Endodermal cell (in vitro differentiated cells): ENCODE data around the gene PPIP5K1. TPM values are rescaled to one million over a fixed set of nuclear protein-coding genes. Genes with fewer than 3 reads are reported as not detected.

Experiments used
- DNase-seq: peaks from one replicate; pipeline ENCODE4 v3.0.0-alpha.2; 2017
- H3K27ac ChIP-seq: 2 replicates; pipeline ENCODE4 v1.5.1; 2013; ENCODE audit warnings: mild to moderate bottlenecking, low read depth, low read length, moderate library complexity
- H3K27me3 ChIP-seq: 2 replicates; pipeline ENCODE4 v1.6.1; 2013; ENCODE audit warnings: mild to moderate bottlenecking, low read length, moderate library complexity; ENCODE audit not compliant: insufficient read depth, control insufficient read depth, poor library complexity, severe bottlenecking
- H3K36me3 ChIP-seq: 2 replicates; pipeline ENCODE4 v1.7.0; 2013; ENCODE audit warnings: mild to moderate bottlenecking, low read length, moderate library complexity; ENCODE audit not compliant: control insufficient read depth, insufficient read depth
- H3K4me1 ChIP-seq: one replicate; pipeline ENCODE4 v1.7.0; 2013; ENCODE audit warnings: low read length; ENCODE audit not compliant: control insufficient read depth, insufficient read depth
- H3K4me3 ChIP-seq: 2 replicates; pipeline ENCODE4 v1.5.1; 2013; ENCODE audit warnings: mild to moderate bottlenecking, low read length, moderate library complexity
- H3K9ac ChIP-seq: 2 replicates; pipeline ENCODE4 v1.6.1; 2013; ENCODE audit warnings: mild to moderate bottlenecking, low read length, moderate library complexity; ENCODE audit not compliant: poor library complexity, severe bottlenecking; ENCODE audit errors: extremely low read depth
- H3K9me3 ChIP-seq: 2 replicates; pipeline ENCODE4 v1.6.1; 2013; ENCODE audit warnings: mild to moderate bottlenecking, low read length, moderate library complexity; ENCODE audit not compliant: control insufficient read depth
- H3K27ac Mint-ChIP-seq: 2 replicates; pipeline ENCODE4 v1.8.0; 2020; ENCODE audit warnings: mixed read lengths
- H3K27me3 Mint-ChIP-seq: 2 replicates; pipeline ENCODE4 v1.8.0; 2021; ENCODE audit warnings: mild to moderate bottlenecking, mixed read lengths; ENCODE audit not compliant: insufficient read depth
- H3K36me3 Mint-ChIP-seq: 2 replicates; pipeline ENCODE4 v1.8.0; 2020; ENCODE audit warnings: low read depth, mixed read lengths
- H3K4me1 Mint-ChIP-seq: 2 replicates; pipeline ENCODE4 v1.8.0; 2020; ENCODE audit warnings: mixed read lengths
- H3K4me3 Mint-ChIP-seq: 2 replicates; pipeline ENCODE4 v1.8.0; 2020; ENCODE audit warnings: mild to moderate bottlenecking, moderate library complexity, mixed read lengths
- H3K9me3 Mint-ChIP-seq: 2 replicates; pipeline ENCODE4 v1.8.0; 2020; ENCODE audit warnings: mild to moderate bottlenecking, mixed read lengths
- WGBS, 2 experiments: methylation state at CpG; one replicate each; pipeline versions ENCODE4 v1.1.5 to v1.1.7; 2013; ENCODE audit warnings: missing lambda C conversion rate in 2 of 2, mixed read lengths in 1 of 2; ENCODE audit not compliant: insufficient coverage in 1 of 2, insufficient read length in 1 of 2; 5-methylcytosine and 5-hydroxymethylcytosine counted together
- total RNA-seq, 2 donors: library from RNA; stranded (reverse); fragmentation: NEBNext Ultra II Directional in 1 of 2; extraction: Animal tissue kit (Norgen Biotek cat#: 25700) in 1 of 2; gene quantifications; 2 replicates in 1 of 2; 3 replicates in 1 of 2; pipeline ENCODE4 v1.2.1, GENCODE V29; 2021
- TF ChIP-seq, protein P1 (sequence below): fragments of 200-600 bp; sonication (generic); conservative IDR thresholded peaks from 2 replicates; pipeline ENCODE4 v1.5.0; 2021; ENCODE audit warnings: antibody characterized with exemption, mild to moderate bottlenecking

PPIP5K1 gene
- total RNA-seq, 2 donors from 2014 or later = 3.3 to 16.0 TPM

DNA sequence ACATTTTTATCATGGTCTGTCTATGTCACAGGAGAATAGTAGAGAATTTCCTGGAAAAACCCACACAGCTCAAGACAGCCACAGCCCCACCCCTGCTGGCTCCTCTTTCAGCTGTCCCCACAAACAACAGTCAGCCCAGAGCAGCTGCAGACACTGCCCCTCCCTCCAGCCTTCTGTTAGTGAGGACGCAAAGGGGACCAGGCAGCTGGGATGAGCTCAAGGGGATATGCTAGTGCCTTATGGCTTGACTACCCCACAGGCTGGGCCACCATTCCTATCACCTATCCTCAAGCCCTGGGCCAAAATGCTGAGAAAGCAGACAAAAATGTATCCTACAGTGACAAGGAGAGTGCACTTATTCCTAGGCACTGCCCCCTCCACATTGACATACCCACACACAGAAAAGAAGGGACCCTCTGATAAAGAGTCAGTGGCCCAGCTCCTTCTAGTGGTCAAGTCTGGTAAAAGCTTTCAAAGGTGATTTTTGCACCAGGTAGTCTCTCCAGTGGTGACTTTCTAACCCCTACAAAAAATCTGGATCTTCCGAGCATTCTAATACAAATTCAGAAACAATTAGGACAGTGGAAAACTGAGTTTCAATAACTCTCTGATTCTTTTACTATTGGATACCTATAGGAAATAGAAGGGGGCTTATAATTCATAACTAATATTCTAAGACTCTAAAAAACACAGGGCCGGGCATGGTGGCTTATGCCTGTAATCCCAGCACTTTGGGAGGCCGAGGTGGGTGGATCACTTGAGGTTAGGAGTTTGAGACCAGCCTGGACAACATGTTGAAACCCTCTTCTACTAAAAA is 75.6 kb downstream of the PPIP5K1 start:
- Histone ChIP-seq H3K9me3 (no peaks in the 10 kb centered on the region), H3K4me3 (no peak overlapping the region), H3K36me3 (no peaks in the 10 kb centered on the region), H3K27ac (no peak overlapping the region), H3K9ac (no peak overlapping the region), H3K27me3 (peaks cover 77% of the 10 kb centered on the region), H3K4me1 (peaks cover 5% of the 10 kb centered on the region)
- no peak overlapping the region for H3K27ac Mint-ChIP-seq
- no peak overlapping the region for H3K4me3 Mint-ChIP-seq
- H3K9me3 Mint-ChIP-seq = no peaks in the 10 kb centered on the region
- DNase-seq = peak; percentile 76
- peaks cover 36% of the 10 kb centered on the region for H3K4me1 Mint-ChIP-seq
- no peaks in the 10 kb centered on the region for H3K36me3 Mint-ChIP-seq
- WGBS, 2 experiments = 67 to 73% methylated on average over 1 to 4 of the region's 4 CpGs
- peaks cover 81% of the 10 kb centered on the region for H3K27me3 Mint-ChIP-seq
- TF ChIP-seq, protein P1, sequence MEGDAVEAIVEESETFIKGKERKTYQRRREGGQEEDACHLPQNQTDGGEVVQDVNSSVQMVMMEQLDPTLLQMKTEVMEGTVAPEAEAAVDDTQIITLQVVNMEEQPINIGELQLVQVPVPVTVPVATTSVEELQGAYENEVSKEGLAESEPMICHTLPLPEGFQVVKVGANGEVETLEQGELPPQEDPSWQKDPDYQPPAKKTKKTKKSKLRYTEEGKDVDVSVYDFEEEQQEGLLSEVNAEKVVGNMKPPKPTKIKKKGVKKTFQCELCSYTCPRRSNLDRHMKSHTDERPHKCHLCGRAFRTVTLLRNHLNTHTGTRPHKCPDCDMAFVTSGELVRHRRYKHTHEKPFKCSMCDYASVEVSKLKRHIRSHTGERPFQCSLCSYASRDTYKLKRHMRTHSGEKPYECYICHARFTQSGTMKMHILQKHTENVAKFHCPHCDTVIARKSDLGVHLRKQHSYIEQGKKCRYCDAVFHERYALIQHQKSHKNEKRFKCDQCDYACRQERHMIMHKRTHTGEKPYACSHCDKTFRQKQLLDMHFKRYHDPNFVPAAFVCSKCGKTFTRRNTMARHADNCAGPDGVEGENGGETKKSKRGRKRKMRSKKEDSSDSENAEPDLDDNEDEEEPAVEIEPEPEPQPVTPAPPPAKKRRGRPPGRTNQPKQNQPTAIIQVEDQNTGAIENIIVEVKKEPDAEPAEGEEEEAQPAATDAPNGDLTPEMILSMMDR = peak; percentile 81

DNA sequence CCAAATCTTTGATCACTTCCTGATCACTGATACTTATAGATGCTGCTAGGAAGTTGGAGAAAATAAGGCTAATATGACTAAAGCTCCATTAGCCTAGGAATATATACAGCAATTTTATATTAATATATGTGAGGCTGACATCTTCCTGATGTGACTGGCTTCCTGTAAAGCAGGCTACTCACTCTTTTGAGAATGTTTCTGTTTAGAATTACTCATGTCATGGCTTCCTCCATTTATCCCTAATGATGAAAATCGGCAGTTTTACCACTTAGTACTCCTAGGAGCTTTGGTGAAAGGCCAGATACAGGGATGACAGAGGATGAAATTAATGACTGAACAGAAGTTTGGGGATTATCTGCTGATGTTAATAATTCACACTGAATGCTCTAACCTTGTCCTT is 76.5 kb downstream of the PPIP5K1 start:
- no peak overlapping the region for H3K9ac ChIP-seq
- TF ChIP-seq, protein P1 = no peak
- H3K9me3 ChIP-seq = no peaks in the 10 kb centered on the region
- no peaks in the 10 kb centered on the region for H3K9me3 Mint-ChIP-seq
- H3K4me1 ChIP-seq = peaks cover 5% of the 10 kb centered on the region
- no peaks in the 10 kb centered on the region for H3K36me3 ChIP-seq
- peaks cover 68% of the 10 kb centered on the region for H3K27me3 ChIP-seq
- H3K4me3 Mint-ChIP-seq = no peak overlapping the region
- DNase-seq = no peak
- peaks cover 72% of the 10 kb centered on the region for H3K27me3 Mint-ChIP-seq
- H3K27ac ChIP-seq = no peak overlapping the region
- H3K27ac Mint-ChIP-seq = no peak overlapping the region
- H3K4me1 Mint-ChIP-seq = peaks cover 36% of the 10 kb centered on the region
- H3K36me3 Mint-ChIP-seq = no peaks in the 10 kb centered on the region
- WGBS, 2 experiments = 88% methylated on average over 1 of the region's 1 CpG; no CpG with 5 or more reads in 1 of the 2 experiments
- H3K4me3 ChIP-seq = no peak overlapping the region

DNA sequence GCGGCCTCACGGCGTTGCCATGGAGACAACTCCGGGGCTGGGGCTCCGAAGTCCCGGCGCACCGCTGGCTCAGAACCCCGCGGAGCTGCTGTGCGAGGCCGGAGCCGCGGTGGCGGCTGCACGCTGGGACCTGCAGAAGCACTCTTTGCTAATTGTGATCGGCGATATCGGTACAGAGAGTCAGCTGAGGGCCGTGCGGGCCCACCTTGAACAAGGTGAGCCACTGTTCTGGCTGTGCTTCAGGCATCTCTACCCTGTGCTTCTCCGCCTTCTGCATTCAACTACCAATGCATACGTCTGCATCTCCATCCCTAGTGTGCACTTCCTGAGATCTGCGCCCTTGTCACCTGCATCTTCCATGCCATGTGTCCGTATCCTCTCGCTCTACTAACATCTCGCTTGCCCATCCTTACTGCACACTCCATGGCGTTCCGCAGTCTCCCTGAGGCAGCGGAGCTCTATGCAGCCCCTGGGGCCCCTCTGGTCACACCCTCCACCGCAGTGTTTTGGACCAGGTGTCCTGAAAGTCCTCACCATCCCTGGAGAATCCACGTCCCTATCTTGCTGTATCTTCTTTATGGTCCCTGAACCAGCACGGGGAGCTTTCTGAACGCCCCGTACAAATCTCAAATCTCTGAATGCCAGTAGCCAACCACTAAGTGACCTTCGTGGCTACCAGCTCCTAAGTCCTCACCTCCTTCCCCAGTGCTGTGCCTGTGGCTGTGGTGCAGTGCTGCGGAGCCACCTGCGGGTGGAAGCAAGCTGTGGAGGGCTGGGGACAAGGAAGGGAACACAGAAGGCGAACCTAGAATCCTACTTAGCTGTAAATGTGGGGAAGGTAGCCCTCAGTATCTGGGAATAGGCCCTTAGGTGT is 78.8 kb downstream of the PPIP5K1 start:
- H3K4me3 ChIP-seq = peak overlapping the region; percentile 98
- Mint-ChIP-seq H3K27me3 (peaks cover 50% of the 10 kb centered on the region), H3K9me3 (no peaks in the 10 kb centered on the region), H3K27ac (peak overlapping the region; percentile 54), H3K4me3 (peak overlapping the region; percentile 91), H3K36me3 (no peaks in the 10 kb centered on the region), H3K4me1 (peaks cover 18% of the 10 kb centered on the region)
- TF ChIP-seq, protein P1 = peak; percentile 60
- no peaks in the 10 kb centered on the region for H3K4me1 ChIP-seq
- no peaks in the 10 kb centered on the region for H3K9me3 ChIP-seq
- DNase-seq = peak; percentile 80
- WGBS, 2 experiments = 7 to 8% methylated on average over 29 to 38 of the region's 39 CpGs
- no peak overlapping the region for H3K9ac ChIP-seq
- peaks cover 47% of the 10 kb centered on the region for H3K27me3 ChIP-seq
- H3K36me3 ChIP-seq = no peaks in the 10 kb centered on the region
- H3K27ac ChIP-seq = peak overlapping the region; percentile 64
